ENCODE measurements around the gene SP140L. TPM values are rescaled to one million over a fixed set of nuclear protein-coding genes. Genes with fewer than 3 reads are reported as not detected.
"Not testable (repeated sequence)": the region's sequence is repeated elsewhere in the genome, so short reads cannot be mapped to it uniquely, and the experiment has no call there.

The SP140L gene
- total RNA-seq, 2 donors from 2014 or later: 0.82 to 2.9 TPM

- Histone ChIP-seq H3K27ac (ENCODE audit: low read depth, low read length) (no peak overlapping the region), H3K4me3 (ENCODE audit: low read length) (no peak overlapping the region), H3K36me3 (ENCODE audit: control insufficient read depth, insufficient read depth, low read length) (no peaks in the 10 kb centered on the region), H3K9me3 (ENCODE audit: control insufficient read depth, low read length) (peaks cover 9% of the 10 kb centered on the region), H3K4me1 (ENCODE audit: control insufficient read depth, insufficient read depth, low read length) (no peaks in the 10 kb centered on the region), H3K9ac (ENCODE audit: extremely low read depth, low read length, poor library complexity, severe bottlenecking) (no peak overlapping the region), H3K27me3 (ENCODE audit: control insufficient read depth, insufficient read depth, low read length, poor library complexity, severe bottlenecking) (no peaks in the 10 kb centered on the region)
- DNase-seq: no peak
- Mint-ChIP-seq H3K9me3 (peaks cover 7% of the 10 kb centered on the region), H3K4me3 (no peak overlapping the region), H3K36me3 (ENCODE audit: low read depth) (no peaks in the 10 kb centered on the region), H3K27ac (no peak overlapping the region), H3K27me3 (ENCODE audit: insufficient read depth) (no peaks in the 10 kb centered on the region), H3K4me1 (no peaks in the 10 kb centered on the region)
- no peak for TF ChIP-seq CTCF (conservative IDR thresholded peaks at IDR 0.05)
- WGBS, 2 experiments (ENCODE audit: insufficient coverage in 1 of 2, insufficient read length in 1 of 2): 64 to 67% methylated on average over 3 to 4 of the region's 4 CpGs
Observed at GRCh38 chr2:230434677-230435324, 107.8 kb downstream of the SP140L start.

- Mint-ChIP-seq H3K36me3 (ENCODE audit: low read depth) (no peaks in the 10 kb centered on the region), H3K9me3 (peaks cover 7% of the 10 kb centered on the region), H3K4me3 (no peak overlapping the region), H3K27me3 (ENCODE audit: insufficient read depth) (no peaks in the 10 kb centered on the region), H3K4me1 (no peaks in the 10 kb centered on the region), H3K27ac (no peak overlapping the region)
- no peak for TF ChIP-seq CTCF (conservative IDR thresholded peaks at IDR 0.05)
- 90 to 97% methylated on average over 2 of the region's 2 CpGs for WGBS, 2 experiments (ENCODE audit: insufficient coverage in 1 of 2, insufficient read length in 1 of 2)
- Histone ChIP-seq H3K27ac (ENCODE audit: low read depth, low read length) (no peak overlapping the region), H3K9me3 (ENCODE audit: control insufficient read depth, low read length) (peaks cover 9% of the 10 kb centered on the region), H3K27me3 (ENCODE audit: control insufficient read depth, insufficient read depth, low read length, poor library complexity, severe bottlenecking) (no peaks in the 10 kb centered on the region), H3K9ac (ENCODE audit: extremely low read depth, low read length, poor library complexity, severe bottlenecking) (no peak overlapping the region), H3K36me3 (ENCODE audit: control insufficient read depth, insufficient read depth, low read length) (no peaks in the 10 kb centered on the region), H3K4me1 (ENCODE audit: control insufficient read depth, insufficient read depth, low read length) (no peaks in the 10 kb centered on the region), H3K4me3 (ENCODE audit: low read length) (no peak overlapping the region)
- no peak for DNase-seq
Observed at GRCh38 chr2:230435431-230435830, 108.4 kb downstream of the SP140L start.

GRCh38 chr2:230439121-230439520 lies 112.1 kb downstream of the SP140L start:
- not testable (repeated sequence) for H3K9me3 Mint-ChIP-seq; H3K27me3 ChIP-seq (ENCODE audit: control insufficient read depth, insufficient read depth, low read length, poor library complexity, severe bottlenecking); H3K9ac ChIP-seq (ENCODE audit: extremely low read depth, low read length, poor library complexity, severe bottlenecking); H3K27ac Mint-ChIP-seq; H3K27ac ChIP-seq (ENCODE audit: low read depth, low read length); H3K9me3 ChIP-seq (ENCODE audit: control insufficient read depth, low read length); H3K36me3 Mint-ChIP-seq (ENCODE audit: low read depth); H3K4me1 Mint-ChIP-seq; H3K4me1 ChIP-seq (ENCODE audit: control insufficient read depth, insufficient read depth, low read length); H3K4me3 Mint-ChIP-seq; DNase-seq; H3K27me3 Mint-ChIP-seq (ENCODE audit: insufficient read depth); H3K4me3 ChIP-seq (ENCODE audit: low read length); H3K36me3 ChIP-seq (ENCODE audit: control insufficient read depth, insufficient read depth, low read length)

- Histone ChIP-seq H3K4me3 (ENCODE audit: low read length) (no peak overlapping the region), H3K27ac (ENCODE audit: low read depth, low read length) (no peak overlapping the region), H3K9ac (ENCODE audit: extremely low read depth, low read length, poor library complexity, severe bottlenecking) (no peak overlapping the region), H3K9me3 (ENCODE audit: control insufficient read depth, low read length) (peaks cover 9% of the 10 kb centered on the region), H3K27me3 (ENCODE audit: control insufficient read depth, insufficient read depth, low read length, poor library complexity, severe bottlenecking) (no peaks in the 10 kb centered on the region), H3K4me1 (ENCODE audit: control insufficient read depth, insufficient read depth, low read length) (no peaks in the 10 kb centered on the region), H3K36me3 (ENCODE audit: control insufficient read depth, insufficient read depth, low read length) (no peaks in the 10 kb centered on the region)
- WGBS, 2 experiments (ENCODE audit: insufficient coverage in 1 of 2, insufficient read length in 1 of 2): 68 to 84% methylated on average over 2 of the region's 2 CpGs
- H3K36me3 Mint-ChIP-seq (ENCODE audit: low read depth): no peaks in the 10 kb centered on the region
- H3K27ac Mint-ChIP-seq: no peak overlapping the region
- peaks cover 5% of the 10 kb centered on the region for H3K4me1 Mint-ChIP-seq
- no peak for TF ChIP-seq CTCF (conservative IDR thresholded peaks at IDR 0.05)
- H3K4me3 Mint-ChIP-seq: no peak overlapping the region
- H3K9me3 Mint-ChIP-seq: peaks cover 7% of the 10 kb centered on the region
- no peaks in the 10 kb centered on the region for H3K27me3 Mint-ChIP-seq (ENCODE audit: insufficient read depth)
- no peak for DNase-seq
Observed at GRCh38 chr2:230439590-230439989, 112.6 kb downstream of the SP140L start.
